Chondrocyte (in vitro differentiated cells): ENCODE results near the gene LRPAP1. TPM values are rescaled to one million over a fixed set of nuclear protein-coding genes. Genes with fewer than 3 reads are reported as not detected.

Source experiments
- DNase-seq: peaks from one replicate; pipeline ENCODE4 v3.0.0; 2021; ENCODE audit warnings: mixed read lengths, low spot score
- H3K27ac Mint-ChIP-seq: one replicate; pipeline ENCODE4 v1.8.0; 2021; ENCODE audit warnings: mild to moderate bottlenecking, moderate library complexity, mixed read lengths; ENCODE audit not compliant: unreplicated experiment
- H3K27me3 Mint-ChIP-seq: 2 replicates; pipeline ENCODE4 v1.8.0; 2021; ENCODE audit warnings: low read depth, mixed read lengths
- H3K36me3 Mint-ChIP-seq: 2 replicates; pipeline ENCODE4 v1.8.0; 2021; ENCODE audit warnings: low read depth, mixed read lengths
- H3K4me1 Mint-ChIP-seq: 2 replicates; pipeline ENCODE4 v1.8.0; 2021; ENCODE audit warnings: low read depth, mild to moderate bottlenecking, mixed read lengths
- H3K4me3 Mint-ChIP-seq: one replicate; pipeline ENCODE4 v1.8.0; 2021; ENCODE audit warnings: mild to moderate bottlenecking, moderate library complexity, mixed read lengths; ENCODE audit not compliant: unreplicated experiment
- H3K9me3 Mint-ChIP-seq: 2 replicates; pipeline ENCODE4 v1.8.0; 2021; ENCODE audit warnings: low read depth, mixed read lengths
- total RNA-seq: library from RNA; stranded (reverse); gene quantifications from 3 replicates; pipeline ENCODE4 v1.2.1, GENCODE V29; 2021
- TF ChIP-seq, protein P1 (sequence below): fragments of 200-600 bp; sonication (generic); IDR thresholded peaks from 2 replicates; pipeline ENCODE4 v1.5.0; 2021; ENCODE audit warnings: antibody characterized with exemption, mild to moderate bottlenecking, moderate library complexity

Gene LRPAP1
- total RNA-seq, 1 donor from 2014 or later: 135 TPM

DNA sequence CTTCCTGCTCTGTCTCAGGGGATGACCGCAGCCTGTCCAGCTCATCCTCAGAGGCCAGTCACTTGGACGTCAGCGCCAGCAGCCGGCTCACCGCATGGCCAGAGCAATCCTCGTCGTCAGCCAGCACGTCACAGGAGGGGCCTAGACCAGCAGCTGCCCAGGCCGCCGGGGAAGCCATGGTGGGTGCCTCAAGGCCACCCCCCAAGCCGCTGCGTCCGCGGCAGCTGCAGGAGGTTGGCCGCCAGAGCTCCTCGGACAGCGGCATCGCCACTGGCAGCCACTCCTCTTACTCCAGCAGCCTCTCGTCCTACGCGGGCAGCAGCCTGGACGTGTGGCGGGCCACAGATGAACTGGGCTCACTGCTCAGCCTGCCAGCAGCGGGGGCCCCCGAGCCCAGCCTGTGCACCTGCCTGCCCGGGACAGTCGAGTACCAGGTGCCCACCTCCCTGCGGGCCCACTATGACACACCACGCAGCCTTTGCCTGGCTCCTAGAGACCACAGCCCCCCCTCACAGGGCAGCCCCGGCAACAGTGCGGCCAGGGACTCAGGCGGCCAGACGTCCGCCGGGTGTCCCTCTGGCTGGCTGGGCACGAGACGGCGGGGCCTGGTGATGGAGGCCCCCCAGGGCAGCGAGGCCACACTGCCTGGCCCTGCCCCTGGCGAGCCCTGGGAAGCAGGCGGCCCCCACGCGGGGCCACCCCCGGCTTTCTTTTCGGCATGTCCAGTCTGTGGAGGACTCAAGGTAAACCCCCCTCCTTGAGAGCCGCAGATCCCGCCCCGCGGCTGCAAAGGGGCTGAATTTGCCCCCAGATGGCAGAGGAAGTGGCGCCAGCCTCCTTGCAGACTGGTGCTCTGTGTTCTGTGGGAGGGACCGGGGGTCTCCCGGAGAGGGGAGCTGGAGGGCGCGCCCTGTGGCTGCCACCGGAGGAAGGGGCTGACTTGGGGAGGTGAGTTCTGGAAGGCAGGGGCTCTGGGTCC, 39.2 kb downstream of the LRPAP1 start:
- TF ChIP-seq, protein P1, sequence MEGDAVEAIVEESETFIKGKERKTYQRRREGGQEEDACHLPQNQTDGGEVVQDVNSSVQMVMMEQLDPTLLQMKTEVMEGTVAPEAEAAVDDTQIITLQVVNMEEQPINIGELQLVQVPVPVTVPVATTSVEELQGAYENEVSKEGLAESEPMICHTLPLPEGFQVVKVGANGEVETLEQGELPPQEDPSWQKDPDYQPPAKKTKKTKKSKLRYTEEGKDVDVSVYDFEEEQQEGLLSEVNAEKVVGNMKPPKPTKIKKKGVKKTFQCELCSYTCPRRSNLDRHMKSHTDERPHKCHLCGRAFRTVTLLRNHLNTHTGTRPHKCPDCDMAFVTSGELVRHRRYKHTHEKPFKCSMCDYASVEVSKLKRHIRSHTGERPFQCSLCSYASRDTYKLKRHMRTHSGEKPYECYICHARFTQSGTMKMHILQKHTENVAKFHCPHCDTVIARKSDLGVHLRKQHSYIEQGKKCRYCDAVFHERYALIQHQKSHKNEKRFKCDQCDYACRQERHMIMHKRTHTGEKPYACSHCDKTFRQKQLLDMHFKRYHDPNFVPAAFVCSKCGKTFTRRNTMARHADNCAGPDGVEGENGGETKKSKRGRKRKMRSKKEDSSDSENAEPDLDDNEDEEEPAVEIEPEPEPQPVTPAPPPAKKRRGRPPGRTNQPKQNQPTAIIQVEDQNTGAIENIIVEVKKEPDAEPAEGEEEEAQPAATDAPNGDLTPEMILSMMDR: no peak
- DNase-seq: no peak
- Mint-ChIP-seq H3K27ac (no peak overlapping the region), H3K36me3 (no peaks in the 10 kb centered on the region), H3K9me3 (no peaks in the 10 kb centered on the region), H3K27me3 (peaks cover 13% of the 10 kb centered on the region), H3K4me3 (no peak overlapping the region), H3K4me1 (peaks cover 3% of the 10 kb centered on the region)

DNA sequence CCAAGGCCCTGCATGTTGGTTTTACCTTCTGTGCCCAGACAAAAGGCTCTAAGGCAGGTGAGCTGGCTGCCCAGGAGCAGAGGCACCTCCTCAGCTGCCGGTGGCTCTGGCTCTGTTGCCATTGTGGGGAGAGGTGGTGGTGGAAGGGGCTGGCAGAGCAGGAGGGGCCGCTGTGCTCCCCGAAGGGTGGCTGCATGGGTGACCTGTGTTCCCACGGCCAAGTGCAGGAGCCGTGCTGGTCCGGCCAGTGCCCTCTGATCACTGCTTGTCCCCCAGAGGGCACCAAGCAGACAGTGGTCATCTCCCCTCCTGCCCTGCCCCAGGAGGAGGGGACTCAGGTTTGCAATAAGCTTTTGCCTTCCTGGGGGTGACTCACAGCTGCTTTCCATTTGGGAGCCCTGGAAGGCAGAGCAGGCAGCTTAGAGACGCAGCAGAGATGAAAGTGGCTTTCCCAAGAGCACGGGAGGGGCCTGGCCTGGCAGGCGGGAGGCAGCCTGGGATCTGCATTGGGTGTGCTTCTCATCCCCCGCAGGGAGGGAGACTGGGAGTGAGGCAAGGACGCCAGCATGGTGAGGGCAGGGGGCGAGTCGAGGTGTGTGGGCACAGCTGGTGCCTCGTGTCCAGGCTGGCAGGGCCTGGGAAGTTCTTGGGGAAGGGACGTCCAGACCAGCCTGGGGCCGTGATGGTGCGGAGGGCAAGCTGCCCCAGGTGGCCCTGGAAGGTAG, 40.4 kb downstream of the LRPAP1 start:
- H3K4me3 Mint-ChIP-seq: no peak overlapping the region
- H3K4me1 Mint-ChIP-seq: peaks cover 3% of the 10 kb centered on the region
- peaks cover 13% of the 10 kb centered on the region for H3K27me3 Mint-ChIP-seq
- H3K9me3 Mint-ChIP-seq: no peaks in the 10 kb centered on the region
- no peak for DNase-seq
- no peaks in the 10 kb centered on the region for H3K36me3 Mint-ChIP-seq
- TF ChIP-seq, protein P1: no peak
- H3K27ac Mint-ChIP-seq: no peak overlapping the region

DNA sequence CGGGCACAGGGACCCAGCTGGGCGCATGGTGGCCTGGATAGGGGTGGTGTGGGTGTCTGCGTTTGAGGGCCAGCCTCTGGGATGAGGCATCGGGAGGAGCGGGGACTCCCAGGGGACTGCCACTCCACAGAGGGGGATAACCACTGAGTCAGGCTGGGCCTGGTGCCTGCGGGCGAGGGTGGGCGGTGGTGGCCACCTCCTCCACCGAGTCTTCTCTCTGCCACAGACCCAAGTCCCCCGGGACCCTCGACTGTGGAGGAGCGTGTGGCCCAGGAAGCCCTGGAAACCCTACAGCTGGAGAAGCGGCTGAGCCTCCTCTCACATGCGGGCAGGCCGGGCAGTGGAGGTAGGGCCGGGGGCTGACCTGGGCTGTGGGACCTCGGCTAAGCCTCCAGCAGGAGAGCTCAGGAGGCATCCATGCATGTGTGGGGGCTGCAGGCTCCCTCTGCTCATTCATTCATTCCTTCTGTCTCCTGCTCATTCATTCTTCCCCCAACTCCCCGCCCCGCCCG, 42.7 kb downstream of the LRPAP1 start:
- Mint-ChIP-seq H3K36me3 (no peaks in the 10 kb centered on the region), H3K4me1 (peaks cover 3% of the 10 kb centered on the region), H3K27me3 (peaks cover 17% of the 10 kb centered on the region), H3K27ac (no peak overlapping the region), H3K9me3 (no peaks in the 10 kb centered on the region), H3K4me3 (no peak overlapping the region)
- DNase-seq: no peak
- TF ChIP-seq, protein P1: no peak

DNA sequence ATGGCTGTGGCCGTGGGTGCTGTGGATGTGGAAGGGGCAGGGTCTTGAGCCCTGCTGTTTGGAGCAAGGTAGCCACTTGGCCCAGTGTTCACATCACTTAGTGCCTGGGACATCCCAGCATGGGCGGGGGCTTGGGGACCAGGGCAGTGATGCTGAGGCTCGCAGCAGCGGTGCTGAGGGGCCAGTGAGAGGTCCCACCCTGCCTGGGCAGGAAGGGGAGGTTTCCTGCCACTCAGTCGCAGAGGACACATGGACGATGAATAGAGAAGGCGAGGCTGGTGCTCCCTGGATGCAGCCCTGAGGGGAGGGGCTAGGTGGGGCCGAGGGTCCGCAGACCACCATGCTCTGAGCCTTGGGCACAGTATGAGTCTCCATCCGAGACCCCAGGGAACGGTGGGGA, 43.4 kb downstream of the LRPAP1 start:
- Mint-ChIP-seq H3K27me3 (peaks cover 17% of the 10 kb centered on the region), H3K4me3 (no peak overlapping the region), H3K36me3 (no peaks in the 10 kb centered on the region), H3K27ac (no peak overlapping the region), H3K4me1 (peaks cover 3% of the 10 kb centered on the region), H3K9me3 (no peaks in the 10 kb centered on the region)
- no peak for DNase-seq
- TF ChIP-seq, protein P1: no peak

DNA sequence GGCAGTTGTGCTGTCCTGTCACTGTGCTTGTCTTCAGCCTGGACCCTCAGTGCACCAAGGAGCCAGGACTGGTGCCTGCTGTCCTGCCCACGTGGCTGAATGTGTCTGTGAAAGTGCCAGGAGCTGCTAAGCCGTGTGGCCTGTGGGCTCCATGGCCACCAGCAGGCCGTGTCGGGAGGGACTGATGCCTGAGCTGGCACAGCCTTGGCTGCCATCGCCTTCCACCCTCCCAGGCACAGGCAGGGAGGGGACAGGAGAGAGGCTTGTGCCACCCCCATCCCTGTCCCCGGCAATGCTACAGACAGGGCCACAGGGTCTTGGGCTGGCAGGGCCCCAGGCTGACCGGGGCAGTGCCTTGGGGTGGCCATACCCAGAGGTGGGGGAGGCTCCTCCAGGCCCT, 44.4 kb downstream of the LRPAP1 start:
- H3K27me3 Mint-ChIP-seq: peaks cover 17% of the 10 kb centered on the region
- H3K36me3 Mint-ChIP-seq: no peaks in the 10 kb centered on the region
- no peak for DNase-seq
- no peak overlapping the region for H3K4me3 Mint-ChIP-seq
- peaks cover 3% of the 10 kb centered on the region for H3K4me1 Mint-ChIP-seq
- H3K27ac Mint-ChIP-seq: no peak overlapping the region
- no peaks in the 10 kb centered on the region for H3K9me3 Mint-ChIP-seq
- TF ChIP-seq, protein P1: no peak
